HG03521 (cell line): ENCODE measurements around the gene FXN.

Experiments
- ATAC-seq: cut with Tn5 transposase; IDR thresholded peaks from one replicate; pipeline ENCODE4 v1.9.1; 2021; ENCODE audit warnings: mild to moderate bottlenecking, moderate library complexity; ENCODE audit not compliant: unreplicated experiment

FXN gene

DNA sequence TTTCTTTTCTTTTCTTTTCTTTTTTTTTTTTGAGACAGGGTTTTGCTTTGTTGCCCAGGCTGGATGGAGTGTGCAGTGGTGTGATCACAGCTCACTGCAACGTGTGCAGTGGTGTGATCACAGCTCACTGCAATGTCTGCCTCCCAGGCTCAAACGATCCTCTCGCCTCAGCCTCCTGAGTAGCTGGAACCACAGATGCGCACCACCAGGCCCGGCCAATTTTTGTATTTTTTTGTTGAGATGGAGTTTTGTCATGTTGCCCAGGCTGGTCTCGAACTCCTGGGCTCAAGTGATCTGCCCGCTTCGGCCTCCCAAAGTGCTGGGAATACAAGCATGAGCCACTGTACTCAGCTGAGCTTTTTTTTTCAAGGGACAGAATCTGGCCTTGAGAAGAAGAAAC lies 101.8 kb downstream of the FXN start:
- ATAC-seq: no peak

DNA sequence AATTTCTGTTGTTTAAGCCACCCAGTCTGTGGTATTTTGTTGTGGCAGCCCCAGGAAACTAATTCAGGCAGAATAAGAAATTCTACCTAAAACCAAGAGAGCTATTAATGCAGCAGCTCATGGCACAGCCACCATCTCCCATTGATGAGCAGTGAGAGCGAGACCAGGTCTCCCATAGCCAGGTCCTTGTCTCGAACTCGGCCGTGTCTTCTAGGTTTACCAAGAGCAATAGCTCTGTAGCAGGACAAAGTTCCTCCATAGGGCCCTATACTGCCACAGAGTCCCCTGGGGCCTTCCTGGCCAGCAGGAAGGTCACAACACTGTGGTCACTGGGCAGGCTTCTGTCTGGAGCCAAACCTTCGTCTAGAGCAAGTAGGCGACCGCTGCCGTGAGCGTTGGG lies 104.0 kb downstream of the FXN start:
- no peak for ATAC-seq

DNA sequence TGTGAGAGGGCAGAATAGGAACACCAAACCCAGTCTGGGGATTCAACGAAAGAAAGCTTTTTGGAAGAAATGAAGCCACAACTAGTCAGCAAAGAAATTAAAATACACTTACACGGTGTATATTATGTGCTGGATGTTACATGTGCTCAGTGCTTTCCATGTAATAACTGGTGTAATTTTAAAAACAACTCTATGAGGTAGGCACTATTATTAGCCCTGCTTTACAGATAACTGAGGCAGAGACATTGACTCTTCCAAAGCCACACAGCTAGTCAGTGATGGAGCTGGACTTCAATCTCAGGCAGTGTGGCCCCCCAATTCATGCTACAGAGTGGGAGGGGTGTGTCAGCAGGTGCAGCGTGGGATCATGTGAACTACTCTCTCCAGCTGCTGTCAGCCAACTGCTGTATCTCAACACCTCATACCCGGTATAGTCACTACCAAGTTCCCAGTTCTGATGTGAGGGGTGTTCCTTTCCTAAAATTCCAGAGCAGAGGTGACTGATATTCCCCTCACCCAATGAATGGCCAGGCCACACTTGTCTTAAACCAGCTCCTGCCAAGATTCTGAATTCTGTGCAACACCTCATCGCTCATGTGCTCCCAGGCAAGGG lies 104.7 kb downstream of the FXN start:
- ATAC-seq: no peak

DNA sequence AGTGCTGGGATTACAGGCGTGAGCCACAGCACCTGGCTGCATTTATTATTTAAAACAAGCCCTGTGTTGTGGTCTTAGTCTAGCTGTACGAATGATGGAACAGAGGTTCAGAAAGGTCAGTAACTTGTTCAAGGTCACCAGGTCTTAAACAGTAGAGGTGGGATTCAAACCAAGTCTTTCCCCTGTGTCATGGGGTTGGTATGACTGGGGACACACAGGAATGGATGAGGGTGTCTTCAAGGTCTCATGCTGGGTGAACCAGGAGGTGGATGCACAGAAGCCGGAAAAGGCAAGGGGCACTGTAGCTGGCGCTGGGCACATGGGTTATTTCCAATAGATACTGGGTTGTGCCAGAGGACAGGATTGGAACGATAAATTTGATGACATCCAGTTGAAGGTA lies 106.3 kb downstream of the FXN start:
- no peak for ATAC-seq

DNA sequence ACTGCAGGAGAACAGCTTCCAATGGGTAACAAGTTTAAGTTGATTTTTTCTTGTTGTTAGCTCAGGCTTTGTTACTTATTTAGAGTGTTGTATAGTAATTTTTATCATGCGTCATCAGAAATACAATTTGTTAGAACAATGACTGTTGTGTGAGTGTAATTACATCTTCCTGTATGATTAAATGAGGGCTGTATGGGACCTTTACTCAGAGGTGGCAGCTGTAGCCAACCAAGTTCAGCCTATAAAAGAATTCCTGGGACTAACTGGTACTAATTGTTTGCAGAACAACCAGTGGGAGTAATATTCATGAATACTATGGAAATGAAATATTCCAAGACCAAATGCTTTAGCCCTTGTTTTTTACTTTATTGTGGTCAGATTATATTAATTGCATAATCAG lies 107.7 kb downstream of the FXN start:
- no peak for ATAC-seq

DNA sequence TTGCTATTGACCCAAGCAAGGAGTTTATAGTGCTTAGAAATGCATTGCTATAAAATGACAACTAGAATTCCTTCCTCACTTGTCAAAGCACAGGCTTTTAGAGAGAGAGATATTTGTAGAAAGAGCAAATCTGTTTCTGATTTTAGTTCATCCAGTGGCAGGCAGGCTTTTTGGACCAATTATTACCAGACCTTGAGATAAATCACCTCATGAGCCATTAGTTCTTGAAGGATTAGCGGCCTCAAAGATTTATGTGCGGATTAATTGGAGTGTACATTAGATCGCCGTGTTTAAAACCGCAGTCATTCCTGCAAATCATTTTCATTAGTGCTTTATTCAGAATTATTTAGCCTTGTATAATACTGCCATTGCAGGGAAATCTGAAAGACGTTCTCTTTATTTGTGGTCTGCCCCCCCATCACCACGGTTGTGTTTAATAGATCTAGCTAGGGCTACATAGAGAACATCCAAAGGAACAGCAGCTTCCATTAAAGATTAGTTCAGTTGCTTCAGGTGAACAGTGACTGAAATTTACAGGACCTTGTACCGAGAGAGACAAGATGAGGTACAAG lies 109.7 kb downstream of the FXN start:
- no peak for ATAC-seq

DNA sequence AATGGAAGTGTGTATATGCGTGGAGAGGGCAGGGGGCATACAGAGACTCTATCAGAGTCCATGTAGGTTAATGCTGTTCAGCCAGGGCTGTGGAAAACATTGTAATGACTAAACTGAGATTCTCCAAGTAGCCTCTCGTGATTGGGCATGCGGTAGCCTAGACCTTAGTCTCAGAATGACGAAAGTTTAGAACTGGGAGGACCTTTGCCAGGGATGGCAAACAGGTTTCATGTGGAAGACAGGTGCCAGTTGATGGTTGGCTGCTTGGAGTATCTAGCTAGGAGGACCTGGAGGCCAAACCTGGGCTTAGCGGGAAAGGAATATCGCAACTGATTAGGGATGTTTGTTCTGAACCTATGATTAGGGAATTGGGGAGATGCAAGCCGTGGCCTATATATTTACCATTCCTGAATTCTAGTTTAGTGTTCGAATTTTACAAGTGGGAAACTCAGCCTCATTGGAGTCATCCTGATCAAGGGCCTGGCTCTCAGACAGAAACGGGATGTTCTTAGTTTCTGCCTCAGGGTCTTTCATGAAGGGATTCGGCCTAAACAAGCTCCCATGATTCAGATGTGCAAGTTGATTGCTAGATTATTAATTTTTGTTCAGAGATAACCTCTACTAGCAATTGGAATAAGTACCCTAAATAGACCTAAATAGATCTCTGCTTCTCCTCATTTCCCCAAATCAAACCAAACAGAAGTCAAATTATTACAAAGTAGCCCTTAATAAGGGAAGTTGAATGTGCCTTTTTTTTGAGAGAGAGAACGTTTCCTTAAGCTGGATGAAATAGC lies 111.7 kb downstream of the FXN start:
- no peak for ATAC-seq

DNA sequence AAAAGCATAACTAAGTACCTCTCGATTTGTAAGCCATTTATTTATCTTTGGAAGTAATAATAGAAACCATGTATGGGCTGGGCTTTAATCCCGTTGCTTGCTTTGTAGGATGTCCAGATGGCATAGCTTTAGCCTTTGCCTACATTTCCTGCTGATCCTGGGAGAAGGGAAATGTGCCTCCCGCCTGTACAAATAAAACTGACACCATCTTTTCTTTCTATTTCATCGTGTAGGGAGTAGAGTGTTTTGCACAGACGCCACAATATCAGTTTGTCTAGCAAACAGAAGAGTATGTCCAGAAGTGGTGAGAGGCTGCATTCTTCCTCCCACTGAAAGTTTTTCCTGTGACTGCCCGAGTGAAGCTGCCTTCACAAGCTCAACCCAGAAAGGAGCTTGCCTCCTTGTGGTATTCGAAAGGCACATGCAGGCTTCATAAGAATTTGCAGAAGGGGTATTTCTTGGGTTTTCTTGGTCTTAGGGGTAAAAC lies 113.8 kb downstream of the FXN start:
- ATAC-seq: no peak
